Activated CD4-positive, alpha-beta T cell treated with anti-CD3 and anti-CD28 coated beads, Interleukin-2, amount 50 U/mL, for 24 hours (primary cell): Measurements from ENCODE around the gene MKLN1.

ENCODE experiments used
- DNase-seq, 2 donors: peaks; one replicate each; pipeline ENCODE4 v3.0.0-alpha.2; 2020; ENCODE audit warnings: low read depth in 1 of 2, low spot score in 1 of 2

MKLN1 gene

GRCh38 chr7:131346885-131347592 is 19.4 kb downstream of the MKLN1 start:
- no peak for DNase-seq

DNA sequence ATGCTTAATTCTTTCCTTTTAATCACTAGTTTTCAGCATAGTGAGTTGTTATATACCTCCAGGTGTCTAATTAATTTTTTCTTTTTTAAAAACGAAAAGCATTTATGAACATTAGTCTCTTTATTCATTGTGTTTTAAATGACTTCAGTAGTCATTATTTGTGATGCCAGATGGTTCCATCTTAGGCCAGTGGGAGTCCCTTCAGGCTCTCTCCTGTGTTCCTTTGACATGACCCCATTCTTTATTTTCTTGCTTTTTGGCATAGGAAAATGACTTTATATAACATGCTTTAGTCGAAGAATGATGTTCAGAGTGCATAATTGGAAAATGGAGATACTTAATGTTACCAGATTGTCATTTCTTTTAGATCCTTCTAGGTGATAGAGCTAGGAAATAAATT is 24.4 kb downstream of the MKLN1 start:
- no peak for DNase-seq

GRCh38 chr7:131354390-131354789 is 26.7 kb downstream of the MKLN1 start:
- no peak for DNase-seq

DNA sequence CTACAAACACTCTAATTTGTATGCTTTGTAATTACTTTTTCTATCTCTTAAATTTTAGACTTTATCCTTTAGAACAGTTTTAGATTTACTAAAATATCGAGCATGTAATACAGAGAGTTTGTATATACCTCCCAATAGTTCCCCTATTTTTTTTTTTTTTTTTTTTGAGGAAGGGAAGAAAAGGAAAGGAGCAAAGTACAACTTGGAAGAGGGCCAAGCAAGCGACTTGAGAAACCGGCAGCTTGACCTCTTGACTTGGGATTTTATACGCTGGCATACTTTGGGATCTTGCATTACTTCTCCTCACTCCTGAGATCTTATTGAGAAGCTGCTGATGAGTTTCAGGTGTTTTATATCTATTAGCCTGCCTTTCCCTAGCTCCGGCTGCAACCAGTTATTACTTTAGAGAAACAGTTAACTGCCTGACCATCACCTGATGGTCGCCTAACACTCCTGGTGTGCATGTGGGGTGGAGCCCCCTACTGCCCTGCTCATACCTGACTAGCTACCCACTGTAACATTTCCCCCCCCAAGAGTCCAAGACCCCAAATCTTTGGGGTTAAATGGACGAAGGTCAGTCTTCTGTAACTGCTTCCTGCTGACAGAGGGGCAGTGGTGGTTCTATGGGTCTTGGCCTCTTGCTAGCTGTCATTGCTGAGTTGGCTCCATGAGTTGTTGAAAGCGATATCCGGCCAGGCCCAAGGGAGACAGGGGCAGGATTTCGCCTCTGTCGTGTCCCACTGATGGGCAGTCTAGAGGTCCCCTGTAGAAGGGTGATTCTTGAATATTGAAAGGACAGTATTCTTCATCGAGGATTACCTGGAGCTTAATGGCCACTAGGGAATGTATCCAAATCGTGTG is 28.5 kb downstream of the MKLN1 start:
- no peak for DNase-seq

GRCh38 chr7:131357282-131357880 is 29.7 kb downstream of the MKLN1 start:
- no peak for DNase-seq

DNA sequence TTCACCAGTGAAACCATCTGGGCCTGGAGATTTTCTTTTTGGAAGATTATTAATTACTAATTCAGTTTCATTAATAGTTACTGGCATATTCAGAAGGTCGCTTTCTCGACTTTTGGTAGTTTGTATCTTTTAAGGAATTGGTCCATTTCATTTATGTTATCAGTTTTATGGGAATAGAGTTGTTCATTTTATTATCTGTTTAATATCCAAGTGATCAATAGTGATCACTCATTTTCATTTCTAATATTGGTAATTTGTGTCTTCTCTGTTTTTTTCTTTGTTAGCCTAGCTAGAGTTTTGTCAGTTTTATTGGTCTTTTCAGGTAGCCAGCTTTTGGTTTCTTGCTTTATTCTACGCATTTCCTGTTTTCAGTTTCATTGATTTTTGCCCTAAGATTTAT is 31.0 kb downstream of the MKLN1 start:
- DNase-seq: no peak

DNA sequence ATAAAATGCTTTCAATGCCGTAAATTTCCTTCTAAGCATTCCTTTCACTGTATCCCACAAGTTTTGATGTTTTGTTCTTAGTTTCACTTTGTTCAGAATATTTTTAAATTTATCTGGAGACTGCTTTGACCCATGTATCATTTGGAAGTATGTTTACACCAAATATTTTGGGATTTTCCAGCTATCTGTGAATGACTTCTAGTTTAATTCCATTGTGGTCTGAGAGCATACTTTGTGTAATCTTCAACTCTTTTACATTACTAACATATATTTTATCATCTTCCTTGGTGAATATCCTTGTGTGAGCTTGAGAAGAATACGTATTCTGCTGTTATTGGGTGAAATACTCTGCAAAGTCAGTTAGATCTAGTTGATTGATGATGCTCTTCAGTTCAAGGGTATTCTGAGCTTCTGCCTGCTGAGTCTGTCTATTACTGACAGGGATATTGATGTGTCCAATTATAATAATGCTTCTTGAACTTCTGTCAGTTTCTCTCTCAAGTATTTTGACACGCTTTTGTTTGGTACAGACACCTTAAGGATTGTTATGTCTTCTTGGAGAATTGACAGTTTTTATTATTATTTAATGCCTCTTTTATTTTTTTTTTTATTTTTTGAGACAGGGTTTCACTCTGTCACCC is 31.6 kb downstream of the MKLN1 start:
- no peak for DNase-seq

GRCh38 chr7:131363719-131364118 is 36.0 kb downstream of the MKLN1 start:
- no peak for DNase-seq

DNA sequence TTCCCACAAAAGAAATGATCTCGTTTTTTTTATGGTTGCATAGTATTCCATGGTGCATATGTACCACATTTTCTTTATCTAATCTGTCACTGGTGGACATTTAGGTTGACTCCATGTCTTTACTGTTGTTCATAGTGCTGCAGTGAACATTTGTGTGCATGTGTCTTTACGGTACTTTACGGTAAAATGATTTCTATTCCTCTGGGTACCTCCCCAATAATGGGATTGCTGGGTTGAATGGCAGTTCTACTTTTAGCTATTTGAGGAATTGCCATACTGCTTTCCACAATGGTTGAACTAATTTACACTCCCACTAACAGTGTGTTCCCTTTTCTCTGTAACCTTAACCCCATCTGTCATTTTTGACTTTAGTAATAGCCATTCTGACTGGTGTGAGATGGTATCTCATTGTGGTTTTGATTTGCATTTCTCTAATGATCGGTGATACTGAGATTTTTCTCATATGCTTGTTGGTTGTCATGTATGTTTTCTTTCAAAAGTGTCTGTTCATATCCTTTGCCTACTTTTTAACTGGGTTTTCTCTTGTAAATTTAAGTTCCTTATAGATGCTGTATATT is 37.2 kb downstream of the MKLN1 start:
- no peak for DNase-seq

GRCh38 chr7:131365838-131366237 is 38.2 kb downstream of the MKLN1 start:
- no peak for DNase-seq

- no peak for DNase-seq
Observed at GRCh38 chr7:131369354-131369753, 41.7 kb downstream of the MKLN1 start.

GRCh38 chr7:131370523-131370968 is 42.9 kb downstream of the MKLN1 start:
- DNase-seq: no peak

- DNase-seq: no peak
Observed at GRCh38 chr7:131371411-131371810, 43.7 kb downstream of the MKLN1 start.

- DNase-seq: no peak
Observed at GRCh38 chr7:131372554-131372953, 44.9 kb downstream of the MKLN1 start.

GRCh38 chr7:131374821-131375220 is 47.1 kb downstream of the MKLN1 start:
- DNase-seq: no peak

GRCh38 chr7:131381069-131381838 is 53.6 kb downstream of the MKLN1 start:
- no peak for DNase-seq

- no peak for DNase-seq
Observed at GRCh38 chr7:131383417-131384285, 56.0 kb downstream of the MKLN1 start.

GRCh38 chr7:131384286-131384635 is 56.6 kb downstream of the MKLN1 start:
- no peak for DNase-seq

- DNase-seq: no peak
Observed at GRCh38 chr7:131385039-131385605, 57.4 kb downstream of the MKLN1 start.
